HepG2 (cell line): ENCODE results near the gene TMEM95. TPM values are rescaled to one million over a fixed set of nuclear protein-coding genes. Genes with fewer than 3 reads are reported as not detected.
A peak's percentile ranks its signal among the peaks of the same experiment; 100 is the strongest.

Experiments used
- DMAP1 ChIP-seq: IDR thresholded peaks from 2 replicates; pipeline ENCODE4 v1.6.1; 2016
- EED ChIP-seq: sonication (generic); formaldehyde crosslinking; IDR thresholded peaks from 2 replicates; pipeline ENCODE4 v1.5.0; 2020; ENCODE audit warnings: mild to moderate bottlenecking, missing genetic modification reagents
- FOXA1 ChIP-seq, 2 experiments: fragments of 450-650 bp in 1 of 2; sonication (generic) in 1 of 2; formaldehyde crosslinking in 1 of 2; IDR thresholded peaks; 2 replicates each; pipeline versions ENCODE4 v1.4.0 to v1.6.1; 2016 to 2020; ENCODE audit warnings: missing genetic modification reagents in 1 of 2
- KDM5A ChIP-seq: fragments of 200-600 bp; sonication (generic); IDR thresholded peaks from 2 replicates; pipeline ENCODE4 v1.7.0; 2018; ENCODE audit warnings: antibody characterized with exemption, mild to moderate bottlenecking, low read length, borderline replicate concordance
- MAX ChIP-seq: IDR thresholded peaks from 2 replicates; pipeline ENCODE4 v1.6.1; 2012; ENCODE audit warnings: inconsistent platforms
- MED1 ChIP-seq: sonication (generic); formaldehyde crosslinking; IDR thresholded peaks from 2 replicates; pipeline ENCODE4 v1.4.0; 2020; ENCODE audit warnings: missing genetic modification reagents
- MXD4 ChIP-seq: IDR thresholded peaks from 2 replicates; pipeline ENCODE4 v1.6.1; 2016; ENCODE audit warnings: mild to moderate bottlenecking, missing biosample characterization, missing genetic modification reagents
- PAF1 ChIP-seq: IDR thresholded peaks from 2 replicates; pipeline ENCODE4 v1.6.1; 2016; ENCODE audit warnings: missing genetic modification reagents, missing compliant biosample characterization
- POLR2AphosphoS5 ChIP-seq: IDR thresholded peaks from 2 replicates; pipeline ENCODE4 v1.6.1; 2012; ENCODE audit warnings: low read depth, low read length
- RBFOX2 ChIP-seq: fragments of 200-400 bp; formaldehyde crosslinking; IDR thresholded peaks from 2 replicates; pipeline ENCODE4 v1.6.1; 2017; ENCODE audit warnings: low read depth, mild to moderate bottlenecking, low read length
- RNF2 ChIP-seq: fragments of 450-650 bp; conservative IDR thresholded peaks from 2 replicates; pipeline ENCODE4 v1.6.1; 2016; ENCODE audit warnings: low read depth
- SAP130 ChIP-seq: IDR thresholded peaks from 2 replicates; pipeline ENCODE4 v1.6.1; 2016; ENCODE audit warnings: low read depth
- SIN3A ChIP-seq: IDR thresholded peaks from 2 replicates; pipeline ENCODE4 v1.6.1; 2011; ENCODE audit warnings: low read depth, mild to moderate bottlenecking, control low read depth, low read length, borderline replicate concordance
- THAP8 ChIP-seq: sonication (generic); formaldehyde crosslinking; IDR thresholded peaks from 2 replicates; pipeline ENCODE4 v1.5.1; 2020; ENCODE audit warnings: missing genetic modification reagents, mild to moderate bottlenecking, borderline replicate concordance
- ZBTB43 ChIP-seq: sonication (generic); formaldehyde crosslinking; conservative IDR thresholded peaks from 2 replicates; pipeline ENCODE4 v1.4.0; 2020; ENCODE audit warnings: missing genetic modification reagents
- ZNF263 ChIP-seq: sonication (generic); formaldehyde crosslinking; IDR thresholded peaks from 2 replicates; pipeline ENCODE4 v1.4.0; 2020; ENCODE audit warnings: missing genetic modification reagents
- ZNF441 ChIP-seq: sonication (generic); formaldehyde crosslinking; IDR thresholded peaks from 2 replicates; pipeline ENCODE4 v1.7.0; 2021; ENCODE audit warnings: missing genetic modification reagents, borderline replicate concordance
- ZNF678 ChIP-seq: sonication (generic); formaldehyde crosslinking; IDR thresholded peaks from 2 replicates; pipeline ENCODE4 v1.4.0; 2020; ENCODE audit warnings: mild to moderate bottlenecking, missing genetic modification reagents
- polyA plus RNA-seq, 8 experiments: library from polyadenylated mRNA; depleted of rRNA in 3 of 8; stranded (reverse) in 7 of 8; unstranded in 1 of 8; fragments of >200 nt; fragmentation: Illumina TruSeq in 4 of 8; extraction: Trizol in 4 of 8; gene quantifications; 2 replicates each; pipeline versions ENCODE4 v1.2.1 to v1.2.3, GENCODE V29; 2011 to 2016; ENCODE audit warnings: low read depth in 4 of 8, missing spikeins in 1 of 8, mixed read lengths in 1 of 8; ENCODE audit not compliant: insufficient read depth in 1 of 8
- total RNA-seq, 5 experiments: library from RNA; depleted of rRNA; stranded (reverse); fragments of >200 nt; fragmentation: Illumina TruSeq; extraction: Trizol; gene quantifications; 2 replicates each; pipeline ENCODE4 v1.2.3, GENCODE V29; 2016; ENCODE audit warnings: low read depth in 1 of 5
- TF ChIP-seq, protein P1 (sequence below): sonication (generic); formaldehyde crosslinking; IDR thresholded peaks from 2 replicates; pipeline ENCODE4 v1.4.0; 2020; ENCODE audit warnings: missing genetic modification reagents
- TF ChIP-seq, protein P2 (sequence below): sonication (generic); formaldehyde crosslinking; conservative IDR thresholded peaks from 2 replicates; pipeline ENCODE4 v1.8.1; 2023; ENCODE audit warnings: missing genetic modification reagents
- TF ChIP-seq, protein P3 (sequence below): IDR thresholded peaks from 2 replicates; pipeline ENCODE4 v1.6.1; 2016; ENCODE audit warnings: control low read depth

The TMEM95 gene
- total and polyA plus RNA-seq, 2 of the 13 experiments (the other 11 are each of a cell fraction or from before 2014, with no cell fraction given) = not detected

- peak; percentile 40; the same call in 1 of the 2 replicates for TF ChIP-seq SIN3A
- no peak for TF ChIP-seq ZNF441 (CRISPR knock-in tag)
- TF ChIP-seq RBFOX2 = no peak
- TF ChIP-seq DMAP1 (CRISPR knock-in tag) = no peak
- TF ChIP-seq MED1 = 0 out of 2 replicates have a peak, but pooled peaks have one; percentile 24
- TF ChIP-seq, protein P1, sequence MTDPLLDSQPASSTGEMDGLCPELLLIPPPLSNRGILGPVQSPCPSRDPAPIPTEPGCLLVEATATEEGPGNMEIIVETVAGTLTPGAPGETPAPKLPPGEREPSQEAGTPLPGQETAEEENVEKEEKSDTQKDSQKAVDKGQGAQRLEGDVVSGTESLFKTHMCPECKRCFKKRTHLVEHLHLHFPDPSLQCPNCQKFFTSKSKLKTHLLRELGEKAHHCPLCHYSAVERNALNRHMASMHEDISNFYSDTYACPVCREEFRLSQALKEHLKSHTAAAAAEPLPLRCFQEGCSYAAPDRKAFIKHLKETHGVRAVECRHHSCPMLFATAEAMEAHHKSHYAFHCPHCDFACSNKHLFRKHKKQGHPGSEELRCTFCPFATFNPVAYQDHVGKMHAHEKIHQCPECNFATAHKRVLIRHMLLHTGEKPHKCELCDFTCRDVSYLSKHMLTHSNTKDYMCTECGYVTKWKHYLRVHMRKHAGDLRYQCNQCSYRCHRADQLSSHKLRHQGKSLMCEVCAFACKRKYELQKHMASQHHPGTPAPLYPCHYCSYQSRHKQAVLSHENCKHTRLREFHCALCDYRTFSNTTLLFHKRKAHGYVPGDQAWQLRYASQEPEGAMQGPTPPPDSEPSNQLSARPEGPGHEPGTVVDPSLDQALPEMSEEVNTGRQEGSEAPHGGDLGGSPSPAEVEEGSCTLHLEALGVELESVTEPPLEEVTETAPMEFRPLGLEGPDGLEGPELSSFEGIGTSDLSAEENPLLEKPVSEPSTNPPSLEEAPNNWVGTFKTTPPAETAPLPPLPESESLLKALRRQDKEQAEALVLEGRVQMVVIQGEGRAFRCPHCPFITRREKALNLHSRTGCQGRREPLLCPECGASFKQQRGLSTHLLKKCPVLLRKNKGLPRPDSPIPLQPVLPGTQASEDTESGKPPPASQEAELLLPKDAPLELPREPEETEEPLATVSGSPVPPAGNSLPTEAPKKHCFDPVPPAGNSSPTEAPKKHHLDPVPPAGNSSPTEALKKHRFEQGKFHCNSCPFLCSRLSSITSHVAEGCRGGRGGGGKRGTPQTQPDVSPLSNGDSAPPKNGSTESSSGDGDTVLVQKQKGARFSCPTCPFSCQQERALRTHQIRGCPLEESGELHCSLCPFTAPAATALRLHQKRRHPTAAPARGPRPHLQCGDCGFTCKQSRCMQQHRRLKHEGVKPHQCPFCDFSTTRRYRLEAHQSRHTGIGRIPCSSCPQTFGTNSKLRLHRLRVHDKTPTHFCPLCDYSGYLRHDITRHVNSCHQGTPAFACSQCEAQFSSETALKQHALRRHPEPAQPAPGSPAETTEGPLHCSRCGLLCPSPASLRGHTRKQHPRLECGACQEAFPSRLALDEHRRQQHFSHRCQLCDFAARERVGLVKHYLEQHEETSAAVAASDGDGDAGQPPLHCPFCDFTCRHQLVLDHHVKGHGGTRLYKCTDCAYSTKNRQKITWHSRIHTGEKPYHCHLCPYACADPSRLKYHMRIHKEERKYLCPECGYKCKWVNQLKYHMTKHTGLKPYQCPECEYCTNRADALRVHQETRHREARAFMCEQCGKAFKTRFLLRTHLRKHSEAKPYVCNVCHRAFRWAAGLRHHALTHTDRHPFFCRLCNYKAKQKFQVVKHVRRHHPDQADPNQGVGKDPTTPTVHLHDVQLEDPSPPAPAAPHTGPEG (CRISPR knock-in tag) = 0 out of 2 replicates have a peak, but pooled peaks have one; percentile 8
- TF ChIP-seq POLR2AphosphoS5 = no peak
- TF ChIP-seq MAX = peak; percentile 54
- no peak for TF ChIP-seq PAF1 (CRISPR knock-in tag)
- TF ChIP-seq RNF2 = no peak
- no peak for TF ChIP-seq FOXA1 (IDR thresholded peaks at IDR 0.05)
- 0 out of 2 replicates have a peak, but pooled peaks have one; percentile 9 for TF ChIP-seq FOXA1 (CRISPR knock-in tag; IDR thresholded peaks at IDR 0.05)
- TF ChIP-seq, protein P2, sequence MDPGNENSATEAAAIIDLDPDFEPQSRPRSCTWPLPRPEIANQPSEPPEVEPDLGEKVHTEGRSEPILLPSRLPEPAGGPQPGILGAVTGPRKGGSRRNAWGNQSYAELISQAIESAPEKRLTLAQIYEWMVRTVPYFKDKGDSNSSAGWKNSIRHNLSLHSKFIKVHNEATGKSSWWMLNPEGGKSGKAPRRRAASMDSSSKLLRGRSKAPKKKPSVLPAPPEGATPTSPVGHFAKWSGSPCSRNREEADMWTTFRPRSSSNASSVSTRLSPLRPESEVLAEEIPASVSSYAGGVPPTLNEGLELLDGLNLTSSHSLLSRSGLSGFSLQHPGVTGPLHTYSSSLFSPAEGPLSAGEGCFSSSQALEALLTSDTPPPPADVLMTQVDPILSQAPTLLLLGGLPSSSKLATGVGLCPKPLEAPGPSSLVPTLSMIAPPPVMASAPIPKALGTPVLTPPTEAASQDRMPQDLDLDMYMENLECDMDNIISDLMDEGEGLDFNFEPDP (CRISPR knock-in tag) = no peak
- TF ChIP-seq SAP130 (CRISPR knock-in tag) = 0 out of 2 replicates have a peak, but pooled peaks have one; percentile 12
- TF ChIP-seq, protein P3, sequence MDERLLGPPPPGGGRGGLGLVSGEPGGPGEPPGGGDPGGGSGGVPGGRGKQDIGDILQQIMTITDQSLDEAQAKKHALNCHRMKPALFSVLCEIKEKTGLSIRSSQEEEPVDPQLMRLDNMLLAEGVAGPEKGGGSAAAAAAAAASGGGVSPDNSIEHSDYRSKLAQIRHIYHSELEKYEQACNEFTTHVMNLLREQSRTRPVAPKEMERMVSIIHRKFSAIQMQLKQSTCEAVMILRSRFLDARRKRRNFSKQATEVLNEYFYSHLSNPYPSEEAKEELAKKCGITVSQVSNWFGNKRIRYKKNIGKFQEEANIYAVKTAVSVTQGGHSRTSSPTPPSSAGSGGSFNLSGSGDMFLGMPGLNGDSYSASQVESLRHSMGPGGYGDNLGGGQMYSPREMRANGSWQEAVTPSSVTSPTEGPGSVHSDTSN (CRISPR knock-in tag) = no peak
- peak; percentile 11; the same call in 1 of the 2 replicates for TF ChIP-seq ZNF263 (CRISPR knock-in tag)
- TF ChIP-seq THAP8 = no peak
- TF ChIP-seq ZNF678 (CRISPR knock-in tag) = no peak
- TF ChIP-seq MXD4 = no peak
- no peak for TF ChIP-seq KDM5A
- no peak for TF ChIP-seq ZBTB43 (CRISPR knock-in tag)
- 0 out of 2 replicates have a peak, but pooled peaks have one; percentile 37 for TF ChIP-seq EED
Observed at GRCh38 chr17:7380321-7380720, 25.4 kb downstream of the TMEM95 start (continued).
